Common myeloid progenitor, CD34-positive (primary cell): ENCODE results near the gene ARMC10.
"Not testable (repeated sequence)": the region's sequence is repeated elsewhere in the genome, so short reads cannot be mapped to it uniquely, and the experiment has no call there.

ENCODE experiments used
- CTCF ChIA-PET: fragments of 350-600 bp; sonication (Branson Sonifier 250); formaldehyde crosslinking; loops from one replicate; lab custom pipeline; 2021; ENCODE audit warnings: antibody characterized with exemption; lab: Charles Lee
- POLR2A ChIA-PET: fragments of 350-600 bp; sonication (Branson Sonifier 250); formaldehyde crosslinking; loops from one replicate; lab custom pipeline; 2021; ENCODE audit warnings: antibody characterized with exemption; lab: Charles Lee
- DNase-seq, 3 donors: peaks; one replicate each; pipeline versions ENCODE4 v3.0.0 to v3.0.0-alpha.2; 2013
- H3K27ac ChIP-seq, 2 experiments: 1 replicate in 1 of 2; 2 replicates in 1 of 2; pipeline ENCODE4 v1.7.0; 2013; ENCODE audit warnings: inconsistent platforms in 2 of 2, low read length in 2 of 2, mild to moderate bottlenecking in 2 of 2, low read depth in 1 of 2, moderate library complexity in 1 of 2; ENCODE audit not compliant: severe bottlenecking in 2 of 2, insufficient read depth in 1 of 2, poor library complexity in 1 of 2
- H3K27me3 ChIP-seq, 5 experiments: replicated peaks in 2 of 5; 1 replicate in 3 of 5; 2 replicates in 2 of 5; pipeline versions ENCODE4 v1.6.1 to v1.7.0; 2013; ENCODE audit warnings: low read length in 4 of 5, mild to moderate bottlenecking in 2 of 5, moderate library complexity in 2 of 5, inconsistent platforms in 1 of 5; ENCODE audit not compliant: insufficient read depth in 5 of 5, control insufficient read depth in 4 of 5
- H3K36me3 ChIP-seq, 4 experiments: 1 replicate in 2 of 4; 2 replicates in 2 of 4; pipeline versions ENCODE4 v1.6.1 to v1.7.0; 2013; ENCODE audit warnings: low read length in 3 of 4, control low read depth in 1 of 4, mild to moderate bottlenecking in 1 of 4; ENCODE audit not compliant: control insufficient read depth in 4 of 4, insufficient read depth in 4 of 4
- H3K4me1 ChIP-seq, 4 experiments: 1 replicate in 3 of 4; 2 replicates in 1 of 4; pipeline versions ENCODE4 v1.6.1 to v1.7.1; 2013; ENCODE audit warnings: low read length in 3 of 4, mild to moderate bottlenecking in 3 of 4, control low read depth in 1 of 4, inconsistent platforms in 1 of 4, moderate library complexity in 1 of 4; ENCODE audit not compliant: control insufficient read depth in 4 of 4, insufficient read depth in 4 of 4; ENCODE audit errors: control extremely low read depth in 1 of 4
- H3K4me3 ChIP-seq, 7 experiments: 1 replicate in 4 of 7; 2 replicates in 3 of 7; pipeline versions ENCODE4 v1.5.1 to v1.7.0; 2013; ENCODE audit warnings: mild to moderate bottlenecking in 7 of 7, low read length in 6 of 7, moderate library complexity in 6 of 7, inconsistent platforms in 2 of 7, low read depth in 2 of 7, control low read depth in 1 of 7; ENCODE audit not compliant: insufficient read depth in 4 of 7, control insufficient read depth in 1 of 7; ENCODE audit errors: extremely low read depth in 1 of 7
- H3K9me3 ChIP-seq, 5 experiments: 1 replicate in 4 of 5; 2 replicates in 1 of 5; pipeline versions ENCODE4 v1.6.1 to v1.7.1; 2013; ENCODE audit warnings: low read length in 4 of 5, mild to moderate bottlenecking in 2 of 5, inconsistent platforms in 1 of 5, low read depth in 1 of 5, moderate library complexity in 1 of 5; ENCODE audit not compliant: control insufficient read depth in 4 of 5, insufficient read depth in 2 of 5; ENCODE audit errors: control extremely low read depth in 1 of 5
- WGBS: methylation state at CpG from one replicate; pipeline ENCODE4 v1.1.5; 2013; ENCODE audit not compliant: insufficient coverage; 5-methylcytosine and 5-hydroxymethylcytosine counted together

Gene ARMC10

DNA sequence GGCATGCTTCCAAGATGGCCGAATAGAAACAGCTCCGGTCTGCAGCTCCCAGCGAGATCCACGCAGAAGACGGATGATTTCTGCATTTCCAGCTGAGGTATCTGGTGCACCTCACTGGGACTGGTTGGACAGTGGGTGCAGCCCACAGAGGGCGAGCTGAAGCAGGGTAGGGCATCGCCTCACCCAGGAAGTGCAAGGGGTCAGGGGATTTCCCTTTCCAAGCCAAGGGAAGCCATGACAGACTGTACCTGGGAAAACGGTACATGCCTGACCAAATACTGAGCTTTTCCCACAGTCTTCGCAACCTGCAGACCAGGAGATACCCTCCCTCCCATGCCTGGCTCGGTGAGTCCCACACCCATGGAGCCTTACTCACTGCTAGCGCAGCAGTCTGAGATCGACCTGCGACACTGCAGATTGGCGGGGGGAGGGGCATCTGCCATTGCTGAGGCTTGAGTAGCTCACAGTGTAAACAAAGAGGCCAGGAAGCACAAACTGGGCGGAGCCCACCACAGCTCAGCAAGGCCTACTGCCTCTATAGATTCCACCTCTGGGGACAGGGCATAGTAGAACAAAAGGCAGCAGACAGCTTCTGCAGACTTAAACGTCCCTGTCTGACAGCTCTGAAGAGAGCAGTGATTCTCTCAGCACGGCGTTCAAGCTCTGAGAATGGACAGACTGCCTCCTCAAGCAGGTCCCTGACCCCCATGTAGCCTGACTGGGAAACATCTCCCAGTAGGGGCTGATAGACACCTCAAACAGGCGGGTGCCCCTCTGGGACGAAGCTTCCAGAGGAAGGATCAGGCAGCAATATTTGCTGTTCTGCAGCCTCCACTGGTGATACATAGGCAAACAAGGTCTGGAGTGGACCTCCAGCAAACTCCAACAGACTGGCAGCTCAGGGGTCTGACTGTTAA lies 36.9 kb upstream of the ARMC10 start:
- WGBS = 89% methylated on average over 16 of the region's 20 CpGs
- POLR2A ChIA-PET, H3K27ac ChIP-seq, H3K4me1 ChIP-seq, H3K36me3 ChIP-seq, H3K27me3 ChIP-seq, H3K9me3 ChIP-seq, H3K4me3 ChIP-seq: not testable (repeated sequence)
- peak in 1 of 3 donors; percentile 17 for DNase-seq
- CTCF ChIA-PET = interaction anchor here (0.7 to 1.3 kb wide), 3 partner anchors 12 to 110 kb away, joined by 3 read pairs; no protein-coding TSS in a partner anchor

DNA sequence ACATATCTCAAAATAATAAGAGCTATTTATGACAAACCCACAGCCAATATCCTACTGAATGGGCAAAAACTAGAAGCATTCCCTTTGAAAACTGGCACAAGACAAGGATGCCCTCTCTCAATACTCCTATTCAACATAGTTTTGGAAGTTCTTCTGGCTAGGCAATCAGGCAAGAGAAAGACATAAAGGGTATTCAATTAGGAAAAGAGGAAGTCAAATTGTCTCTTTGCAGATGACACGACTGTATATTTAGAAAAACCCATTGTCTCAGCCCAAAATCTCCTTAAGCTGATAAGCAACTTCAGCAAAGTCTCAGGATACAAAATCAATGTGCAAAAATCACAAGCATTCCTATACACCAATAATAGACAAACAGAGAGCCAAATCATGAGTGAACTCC lies 33.1 kb upstream of the ARMC10 start:
- H3K27me3 ChIP-seq, H3K27ac ChIP-seq, H3K4me3 ChIP-seq, DNase-seq, CTCF ChIA-PET, H3K4me1 ChIP-seq, H3K9me3 ChIP-seq, H3K36me3 ChIP-seq, POLR2A ChIA-PET: not testable (repeated sequence)
- no CpG with 5 or more reads among the region's 1 CpG for WGBS

DNA sequence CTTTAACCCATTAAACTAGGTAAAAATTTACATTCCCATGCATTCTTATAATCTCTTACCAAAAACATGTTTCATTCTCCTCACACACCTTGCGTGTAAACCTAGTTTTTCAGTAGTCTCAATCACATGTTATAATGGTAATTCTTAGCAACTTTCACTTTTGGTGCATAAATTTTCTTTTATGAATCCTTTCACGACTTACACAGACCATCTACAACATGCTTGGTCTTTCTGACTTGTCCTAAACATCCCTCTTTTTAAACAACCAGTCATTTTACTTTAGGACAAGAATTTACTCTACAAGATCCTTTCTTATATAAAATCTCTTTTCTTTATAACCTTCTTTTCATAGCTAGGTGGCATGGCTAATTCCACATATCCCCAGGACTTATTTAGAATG lies 26.1 kb upstream of the ARMC10 start:
- H3K4me3 ChIP-seq = no peak overlapping the region
- H3K4me1 ChIP-seq = no peaks in the 10 kb centered on the region
- peaks cover 0 to 2% (median 0%) of the 10 kb centered on the region in 4 experiments for H3K36me3 ChIP-seq
- H3K9me3 ChIP-seq = peaks cover 0 to 5% (median 0%) of the 10 kb centered on the region in 5 experiments
- peak in 2 of 3 donors; percentile 33 to 34 for DNase-seq
- H3K27me3 ChIP-seq = no peaks in the 10 kb centered on the region
- ChIA-PET POLR2A (no interaction called here), CTCF (interaction anchor here (0.8 to 2.6 kb wide), 3 partner anchors 11 to 17 kb away, joined by 3 to 5 read pairs (median 3); no protein-coding TSS in a partner anchor)
- WGBS = 92% methylated on average over 2 of the region's 2 CpGs
- H3K27ac ChIP-seq = no peak overlapping the region

DNA sequence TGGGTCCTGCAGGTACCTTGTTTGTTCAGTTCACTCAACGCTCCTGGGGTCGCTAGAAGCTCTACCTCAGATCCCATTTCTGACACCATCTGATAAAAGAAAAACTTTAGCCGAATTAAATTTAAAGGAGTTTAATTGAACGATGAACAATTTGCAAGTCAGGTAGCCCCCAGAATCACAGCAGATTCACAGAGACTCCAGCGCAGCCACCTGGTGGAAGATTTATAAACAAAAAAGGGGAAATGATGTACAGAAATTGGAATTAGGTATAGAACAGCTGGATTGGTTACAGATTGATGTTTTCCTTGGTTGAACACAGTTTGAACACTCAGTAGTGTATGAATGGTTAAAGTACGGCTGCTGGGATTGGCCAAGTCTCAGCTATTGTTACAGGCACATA lies 23.4 kb upstream of the ARMC10 start:
- Histone ChIP-seq H3K4me1 (no peaks in the 10 kb centered on the region), H3K4me3 (no peak overlapping the region), H3K9me3 (peaks cover 0 to 5% (median 0%) of the 10 kb centered on the region in 5 experiments), H3K36me3 (peaks cover 0 to 2% (median 0%) of the 10 kb centered on the region in 4 experiments), H3K27me3 (no peaks in the 10 kb centered on the region), H3K27ac (no peak overlapping the region)
- 94% methylated on average over 3 of the region's 6 CpGs for WGBS
- ChIA-PET CTCF (interaction anchor here (0.8 to 2.1 kb wide), 5 partner anchors 10 to 234 kb away, joined by 3 to 7 read pairs (median 4); no protein-coding TSS in a partner anchor), POLR2A (no interaction called here)
- DNase-seq = peak in 1 of 3 donors; percentile 11

DNA sequence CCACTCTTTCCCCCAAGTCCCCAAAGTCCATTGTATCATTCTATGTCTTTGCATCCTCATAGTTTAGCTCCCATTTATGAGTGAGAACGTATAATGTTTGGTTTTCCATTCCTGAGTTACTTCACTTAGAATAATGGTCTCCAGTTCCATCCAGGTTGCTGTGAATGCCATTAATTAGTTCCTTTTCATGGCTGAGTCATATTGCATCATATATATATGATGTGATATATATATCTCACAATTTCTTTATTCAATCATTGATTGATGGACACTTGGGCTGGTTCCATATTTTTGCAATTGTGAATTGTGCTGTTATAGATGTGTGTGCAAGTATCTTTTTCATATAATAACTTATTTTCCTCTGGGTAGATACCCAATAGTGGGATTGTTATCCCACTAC lies 18.9 kb upstream of the ARMC10 start:
- H3K27me3 ChIP-seq, H3K27ac ChIP-seq, CTCF ChIA-PET, DNase-seq, H3K4me3 ChIP-seq, H3K4me1 ChIP-seq, H3K9me3 ChIP-seq, POLR2A ChIA-PET, H3K36me3 ChIP-seq: not testable (repeated sequence)
- WGBS = no CpG with 5 or more reads among the region's 1 CpG

DNA sequence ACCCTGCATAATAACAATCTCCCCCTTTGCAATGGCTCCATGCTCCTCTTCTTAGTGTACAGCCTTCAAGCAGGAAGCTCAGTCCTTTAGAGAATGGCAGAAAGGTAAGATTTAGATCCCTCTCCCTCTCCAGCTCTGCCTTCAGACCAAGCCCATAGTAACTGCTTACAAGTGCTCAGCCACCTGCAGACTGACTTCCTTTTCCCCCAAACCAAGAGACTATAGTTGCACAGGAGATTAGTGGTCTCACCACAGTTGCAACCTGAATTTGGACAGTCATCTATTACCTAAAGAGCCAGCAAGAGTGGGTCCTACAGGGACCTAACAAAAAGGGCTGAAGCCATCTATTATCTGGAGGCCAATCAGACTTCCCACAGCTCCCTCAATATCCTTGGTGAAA lies 16.8 kb upstream of the ARMC10 start:
- Histone ChIP-seq H3K9me3 (no peaks in the 10 kb centered on the region), H3K27me3 (no peaks in the 10 kb centered on the region), H3K36me3 (peaks cover 0 to 2% (median 0%) of the 10 kb centered on the region in 4 experiments), H3K4me1 (peaks cover 0 to 6% (median 2%) of the 10 kb centered on the region in 4 experiments), H3K27ac (no peak overlapping the region), H3K4me3 (no peak overlapping the region)
- DNase-seq = peak in 2 of 3 donors; percentile 41 to 54
- CTCF ChIA-PET = interaction anchor here (0.8 to 2.2 kb wide), 2 partner anchors 11 to 23 kb away, joined by 3 to 11 read pairs; no protein-coding TSS in a partner anchor
- POLR2A ChIA-PET = interaction anchor here (0.5 kb wide), 1 partner anchor 8 kb away, joined by 3 read pairs; no protein-coding TSS in a partner anchor

DNA sequence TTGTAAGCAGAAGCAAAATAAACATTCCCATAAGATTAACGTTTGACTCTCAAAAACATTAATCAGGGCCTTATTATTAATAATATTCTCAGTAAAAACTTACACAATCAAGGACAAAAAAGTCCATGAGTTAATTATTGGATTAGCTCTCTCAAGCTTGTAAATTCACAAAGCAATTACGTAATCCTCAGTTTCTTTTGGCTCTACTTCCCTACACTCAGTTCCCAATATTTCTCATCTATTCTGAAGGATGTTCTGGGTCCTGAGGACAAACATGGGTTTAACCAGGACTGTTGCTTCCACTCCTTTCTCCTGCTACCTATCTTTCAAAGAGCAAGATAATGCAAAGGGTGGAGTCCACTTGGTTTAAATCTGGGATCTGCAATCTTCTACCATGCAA lies 15.5 kb upstream of the ARMC10 start:
- Histone ChIP-seq H3K27ac (no peak overlapping the region), H3K36me3 (no peaks in the 10 kb centered on the region), H3K4me1 (peaks cover 0 to 6% (median 2%) of the 10 kb centered on the region in 4 experiments), H3K4me3 (no peak overlapping the region), H3K27me3 (no peaks in the 10 kb centered on the region), H3K9me3 (no peaks in the 10 kb centered on the region)
- WGBS = 90% methylated on average over 2 of the region's 2 CpGs
- no peak for DNase-seq
- POLR2A ChIA-PET = no interaction called here
- CTCF ChIA-PET = interaction anchor here (0.8 to 2.2 kb wide), 5 partner anchors 9 to 305 kb away, joined by 3 to 11 read pairs (median 3); partner anchors contain the start of genes ARMC10 and FBXL13
